GM12874 (cell line): ENCODE data around the gene SLC4A1AP.

Experiments
- CTCF ChIP-seq: IDR thresholded peaks from 2 replicates; pipeline ENCODE4 v1.5.1; 2011; ENCODE audit warnings: low read depth, mild to moderate bottlenecking, control low read depth, low read length, moderate library complexity; ENCODE audit not compliant: insufficient read depth

The SLC4A1AP gene

GRCh38 chr2:27736031-27736889 is 72.6 kb downstream of the SLC4A1AP start:
- no peak for TF ChIP-seq CTCF

GRCh38 chr2:27736890-27737204 is 73.2 kb downstream of the SLC4A1AP start:
- TF ChIP-seq CTCF: no peak

- no peak for TF ChIP-seq CTCF
These were observed 74.1 kb downstream of the SLC4A1AP start for GRCh38 chr2:27737676-27738348.

GRCh38 chr2:27738349-27739057 is 74.8 kb downstream of the SLC4A1AP start:
- TF ChIP-seq CTCF: no peak

GRCh38 chr2:27739058-27739373 is 75.3 kb downstream of the SLC4A1AP start:
- TF ChIP-seq CTCF: no peak

- TF ChIP-seq CTCF: no peak
These were observed 78.0 kb downstream of the SLC4A1AP start for GRCh38 chr2:27741673-27742072.

GRCh38 chr2:27742571-27742970 is 78.9 kb downstream of the SLC4A1AP start:
- no peak for TF ChIP-seq CTCF
